Gastrocnemius medialis (tissue), 4 donors: ENCODE measurements around the gene TTC39A. TPM values are rescaled to one million over a fixed set of nuclear protein-coding genes. Genes with fewer than 3 reads are reported as not detected.

ENCODE experiments used
- ATAC-seq, 2 donors: fragments of 150-250 bp; one replicate each; pipeline ENCODE4 v1.9.1; 2016
- DNase-seq, 2 donors: peaks; one replicate each; pipeline ENCODE4 v3.0.0-alpha.2; 2019
- H3K27ac ChIP-seq, 4 donors: fragments of 200-600 bp; sonication (generic); 1 replicate in 1 of 4; 2 replicates in 3 of 4; pipeline ENCODE4 v1.5.1; 2016 to 2018; ENCODE audit warnings: mild to moderate bottlenecking in 2 of 4, moderate library complexity in 1 of 4
- H3K27me3 ChIP-seq, 3 donors: fragments of 200-600 bp; sonication (generic) in 2 of 3; 1 replicate in 1 of 3; 2 replicates in 2 of 3; pipeline versions ENCODE4 v1.5.1 to v1.6.0; 2016 to 2019; ENCODE audit warnings: mild to moderate bottlenecking in 1 of 3, moderate library complexity in 1 of 3
- H3K36me3 ChIP-seq, 2 donors: fragments of 200-600 bp; sonication (generic) in 1 of 2; one replicate each; pipeline ENCODE4 v1.5.1; 2017 to 2018
- H3K4me1 ChIP-seq, 2 donors: fragments of 200-600 bp; sonication (generic) in 1 of 2; one replicate each; pipeline ENCODE4 v1.5.1; 2016 to 2017; ENCODE audit warnings: mild to moderate bottlenecking in 2 of 2
- H3K4me3 ChIP-seq, 4 donors: fragments of 200-600 bp; sonication (generic) in 3 of 4; 1 replicate in 1 of 4; 2 replicates in 3 of 4; pipeline ENCODE4 v1.5.1; 2016 to 2019; ENCODE audit warnings: mild to moderate bottlenecking in 2 of 4
- H3K9me3 ChIP-seq, 3 donors: fragments of 200-600 bp; sonication (generic) in 2 of 3; 1 replicate in 1 of 3; 2 replicates in 2 of 3; pipeline ENCODE4 v1.5.1; 2016 to 2019
- CTCF ChIP-seq, 5 experiments: fragments of 450-650 bp in 3 of 5; fragments of 200-600 bp in 2 of 5; sonication (generic) in 2 of 5; IDR thresholded peaks in 4 of 5; conservative IDR thresholded peaks in 1 of 5; 1 replicate in 4 of 5; 2 replicates in 1 of 5; pipeline ENCODE4 v1.5.1; 2016 to 2019; ENCODE audit warnings: antibody characterized with exemption in 5 of 5, mild to moderate bottlenecking in 3 of 5, moderate library complexity in 3 of 5
- POLR2A ChIP-seq, 2 donors: fragments of 450-650 bp; IDR thresholded peaks; one replicate each; pipeline ENCODE4 v1.6.1; 2017; ENCODE audit warnings: antibody characterized with exemption in 2 of 2, mild to moderate bottlenecking in 2 of 2, moderate library complexity in 2 of 2
- in situ Hi-C, 4 donors: fragments of 200-750 bp; cut with MboI; loops; one replicate each; pipeline versions ENCODE4 v1.15.0 to v1.8.0; 2017; ENCODE audit warnings: low sequenced_read_pairs in 4 of 4
- intact Hi-C: fragments of 100-400 bp; cut with DNase I; formaldehyde crosslinking; loops from one replicate; pipeline ENCODE4 v1.15.1; 2023; ENCODE audit warnings: low total_unique reads
- total RNA-seq, 4 donors: library from RNA; depleted of rRNA; stranded (reverse); fragments of >200 nt; gene quantifications; one replicate each; pipeline versions ENCODE4 v1.1.0 to v1.2.3, GENCODE V29; 2016

The TTC39A gene
- total RNA-seq, 4 donors from 2014 or later, result 4.1 to 13.1 (median 8.2) TPM

- Histone ChIP-seq H3K36me3 (no peaks in the 10 kb centered on the region), H3K4me3 (peak overlapping the region; percentile 54 to 71 (median 66)), H3K27ac (peak overlapping the region in 1 of 4 donors; percentile 35), H3K4me1 (peaks cover 5 to 12% of the 10 kb centered on the region in 2 donors), H3K27me3 (no peaks in the 10 kb centered on the region), H3K9me3 (no peaks in the 10 kb centered on the region)
- in situ Hi-C loops, result loop anchor here in 1 of 4 donors (25.0 kb wide), 1 partner anchor 109 kb away; no protein-coding TSS in a partner anchor
- peak; percentile 73 to 80 for ATAC-seq
- TF ChIP-seq POLR2A (IDR thresholded peaks at IDR 0.05), result no peak
- peak; percentile 85 to 98 (median 93) for TF ChIP-seq CTCF (IDR thresholded peaks at IDR 0.05 in 4 of 5, conservative IDR thresholded peaks at IDR 0.05 in 1 of 5)
- intact Hi-C loops, result loop anchor here (1.0 to 5.0 kb wide), 3 partner anchors 59 to 106 kb away; partner anchors contain the start of gene RNF11
- DNase-seq, result peak; percentile 57 to 80
Measured at GRCh38 chr1:51296383-51297357, 33.7 kb downstream of the TTC39A start.

DNA sequence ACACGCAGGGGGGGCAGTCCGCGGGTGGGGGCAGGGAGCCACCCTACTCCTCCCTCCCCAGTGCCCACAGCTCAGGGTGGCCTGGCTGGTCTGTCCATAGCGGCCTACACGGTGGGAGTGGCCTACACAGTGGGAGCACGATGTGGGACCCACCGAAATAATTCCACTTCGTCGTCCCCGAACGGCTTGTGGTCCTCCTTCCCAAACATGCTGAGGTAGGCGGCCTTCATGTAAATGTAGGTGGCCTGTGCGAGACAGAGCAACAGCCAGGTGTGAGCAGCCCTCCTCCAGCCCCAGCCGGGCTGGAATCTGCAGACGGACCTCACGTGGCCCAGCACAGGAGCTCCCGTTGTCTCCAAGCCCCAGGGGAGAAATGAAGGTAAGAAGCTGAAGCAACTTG is 34.4 kb downstream of the TTC39A start:
- no peak for DNase-seq

GRCh38 chr1:51294566-51295184 is 35.7 kb downstream of the TTC39A start:
- intact Hi-C loops, result loop anchor here (5.0 kb wide), 1 partner anchor 57 kb away; the partner anchor contains the start of gene RNF11
- H3K27me3 ChIP-seq, result no peaks in the 10 kb centered on the region
- ATAC-seq (no peak), DNase-seq (no peak)
- in situ Hi-C loops, result loop anchor here in 1 of 4 donors (25.0 kb wide), 1 partner anchor 107 kb away; no protein-coding TSS in a partner anchor
- no peak for TF ChIP-seq POLR2A (IDR thresholded peaks at IDR 0.05)
- no peak overlapping the region for H3K4me3 ChIP-seq
- H3K27ac ChIP-seq, result no peak overlapping the region
- no peaks in the 10 kb centered on the region for H3K9me3 ChIP-seq
- H3K36me3 ChIP-seq, result no peaks in the 10 kb centered on the region
- peaks cover 5 to 12% of the 10 kb centered on the region in 2 donors for H3K4me1 ChIP-seq

More for the DNA sequence above, 34.4 kb downstream of the TTC39A start:
- H3K27ac ChIP-seq, result no peak overlapping the region
- TF ChIP-seq POLR2A (IDR thresholded peaks at IDR 0.05), result no peak
- TF ChIP-seq CTCF (IDR thresholded peaks at IDR 0.05 in 4 of 5, conservative IDR thresholded peaks at IDR 0.05 in 1 of 5), result no peak
- no peak overlapping the region for H3K4me3 ChIP-seq
- no peaks in the 10 kb centered on the region for H3K9me3 ChIP-seq
- intact Hi-C loops, result loop anchor here (1.0 to 5.0 kb wide), 3 partner anchors 59 to 105 kb away; partner anchors contain the start of gene RNF11
- H3K4me1 ChIP-seq, result peaks cover 5 to 12% of the 10 kb centered on the region in 2 donors
- ATAC-seq, result no peak
- no peaks in the 10 kb centered on the region for H3K36me3 ChIP-seq
- in situ Hi-C loops, result loop anchor here in 1 of 4 donors (25.0 kb wide), 1 partner anchor 109 kb away; no protein-coding TSS in a partner anchor
- H3K27me3 ChIP-seq, result no peaks in the 10 kb centered on the region

GRCh38 chr1:51293898-51294515 is 36.4 kb downstream of the TTC39A start:
- H3K4me3 ChIP-seq, result no peak overlapping the region
- no peaks in the 10 kb centered on the region for H3K9me3 ChIP-seq
- ATAC-seq (no peak), DNase-seq (no peak)
- no peaks in the 10 kb centered on the region for H3K27me3 ChIP-seq
- intact Hi-C loops, result no loop called here
- H3K4me1 ChIP-seq, result peaks cover 5 to 12% of the 10 kb centered on the region in 2 donors
- no peak for TF ChIP-seq CTCF (IDR thresholded peaks at IDR 0.05 in 4 of 5, conservative IDR thresholded peaks at IDR 0.05 in 1 of 5)
- TF ChIP-seq POLR2A (IDR thresholded peaks at IDR 0.05), result no peak
- in situ Hi-C loops, result loop anchor here in 1 of 4 donors (25.0 kb wide), 1 partner anchor 107 kb away; no protein-coding TSS in a partner anchor
- H3K36me3 ChIP-seq, result no peaks in the 10 kb centered on the region
- H3K27ac ChIP-seq, result no peak overlapping the region
